LNCAP (cell line): ENCODE data around the gene CDH20.

Source experiments
- TF ChIP-seq, protein P1 (sequence below): fragments of 450-650 bp; IDR thresholded peaks from 2 replicates; pipeline ENCODE4 v1.5.1; 2017; ENCODE audit warnings: mild to moderate bottlenecking

The CDH20 gene

DNA sequence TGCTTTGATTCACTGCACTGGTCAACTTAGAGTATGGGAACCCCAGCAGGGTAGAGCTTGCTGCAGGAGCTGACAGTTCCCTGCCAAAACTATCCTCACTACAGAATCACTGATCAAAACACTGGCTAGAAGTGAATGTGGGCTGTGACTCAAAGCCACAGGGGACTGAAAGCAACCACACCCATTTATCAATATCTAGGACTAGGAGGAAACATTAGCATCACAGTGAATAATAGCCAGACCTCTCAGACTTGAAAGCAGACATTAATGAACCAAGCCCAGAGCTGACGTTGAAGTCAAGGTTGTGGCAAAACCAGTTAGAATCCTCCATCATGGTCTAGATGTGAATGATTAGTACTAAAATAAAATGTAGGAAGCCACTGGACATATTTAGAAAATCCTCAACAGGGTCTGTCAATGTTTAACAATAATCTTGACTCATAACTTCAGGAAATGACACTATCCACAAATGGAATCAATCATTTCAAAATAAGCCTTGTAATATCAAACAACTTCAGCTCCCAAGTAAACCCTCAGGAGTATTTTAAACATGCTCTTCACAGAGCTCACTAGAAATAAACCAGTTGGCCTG, 131.4 kb downstream of the CDH20 start:
- TF ChIP-seq, protein P1, sequence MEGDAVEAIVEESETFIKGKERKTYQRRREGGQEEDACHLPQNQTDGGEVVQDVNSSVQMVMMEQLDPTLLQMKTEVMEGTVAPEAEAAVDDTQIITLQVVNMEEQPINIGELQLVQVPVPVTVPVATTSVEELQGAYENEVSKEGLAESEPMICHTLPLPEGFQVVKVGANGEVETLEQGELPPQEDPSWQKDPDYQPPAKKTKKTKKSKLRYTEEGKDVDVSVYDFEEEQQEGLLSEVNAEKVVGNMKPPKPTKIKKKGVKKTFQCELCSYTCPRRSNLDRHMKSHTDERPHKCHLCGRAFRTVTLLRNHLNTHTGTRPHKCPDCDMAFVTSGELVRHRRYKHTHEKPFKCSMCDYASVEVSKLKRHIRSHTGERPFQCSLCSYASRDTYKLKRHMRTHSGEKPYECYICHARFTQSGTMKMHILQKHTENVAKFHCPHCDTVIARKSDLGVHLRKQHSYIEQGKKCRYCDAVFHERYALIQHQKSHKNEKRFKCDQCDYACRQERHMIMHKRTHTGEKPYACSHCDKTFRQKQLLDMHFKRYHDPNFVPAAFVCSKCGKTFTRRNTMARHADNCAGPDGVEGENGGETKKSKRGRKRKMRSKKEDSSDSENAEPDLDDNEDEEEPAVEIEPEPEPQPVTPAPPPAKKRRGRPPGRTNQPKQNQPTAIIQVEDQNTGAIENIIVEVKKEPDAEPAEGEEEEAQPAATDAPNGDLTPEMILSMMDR = no peak

DNA sequence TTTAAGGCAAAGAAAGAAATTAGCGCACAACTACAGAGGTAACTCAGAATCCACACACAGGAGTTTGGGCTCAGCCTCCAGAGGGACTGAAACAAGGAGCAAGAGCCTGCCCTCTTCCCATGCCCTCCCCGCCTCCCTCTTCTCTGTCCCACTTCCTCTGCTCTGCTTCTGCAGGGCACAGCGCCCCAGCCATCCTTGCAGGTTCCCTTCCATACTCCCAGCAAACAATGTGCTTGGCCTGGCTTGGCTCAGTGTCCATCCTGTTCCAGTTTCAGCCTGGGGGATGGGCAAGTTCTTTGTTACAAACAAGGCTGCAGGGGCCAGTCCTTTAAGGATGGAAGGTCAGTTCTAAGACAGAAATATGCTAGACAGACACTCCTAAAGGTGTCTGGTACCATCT, 133.5 kb downstream of the CDH20 start:
- TF ChIP-seq, protein P1 = no peak

DNA sequence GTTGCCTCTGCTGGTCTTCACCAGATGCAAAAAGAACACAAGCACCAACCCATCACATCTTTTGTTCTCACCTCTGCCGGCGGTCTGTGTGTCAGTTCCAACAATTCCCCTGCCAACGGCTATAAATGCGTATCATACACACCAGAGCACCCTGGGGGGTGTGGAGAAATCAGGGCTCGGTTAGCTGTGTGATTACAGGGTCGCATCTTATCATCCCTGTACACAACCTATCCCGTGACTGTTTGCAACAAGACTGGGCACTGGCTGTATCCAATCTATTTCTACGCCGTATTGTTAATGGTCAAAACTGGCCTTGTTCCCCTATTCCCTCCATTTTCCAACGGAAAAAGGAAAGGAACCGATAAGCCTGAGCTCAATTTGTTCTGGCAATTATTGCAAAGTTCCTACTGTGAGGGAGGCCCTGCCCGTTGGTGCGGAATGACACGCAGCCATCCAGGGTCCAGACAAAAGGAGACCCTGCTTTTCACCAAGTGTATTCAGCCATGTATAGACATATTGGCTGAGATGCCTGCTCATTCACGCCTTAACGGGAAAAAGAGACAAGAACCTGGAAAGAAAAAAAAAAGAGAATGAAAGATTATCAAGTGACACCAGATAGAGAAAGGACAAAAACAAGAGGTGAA, 136.9 kb downstream of the CDH20 start:
- TF ChIP-seq, protein P1 = no peak

DNA sequence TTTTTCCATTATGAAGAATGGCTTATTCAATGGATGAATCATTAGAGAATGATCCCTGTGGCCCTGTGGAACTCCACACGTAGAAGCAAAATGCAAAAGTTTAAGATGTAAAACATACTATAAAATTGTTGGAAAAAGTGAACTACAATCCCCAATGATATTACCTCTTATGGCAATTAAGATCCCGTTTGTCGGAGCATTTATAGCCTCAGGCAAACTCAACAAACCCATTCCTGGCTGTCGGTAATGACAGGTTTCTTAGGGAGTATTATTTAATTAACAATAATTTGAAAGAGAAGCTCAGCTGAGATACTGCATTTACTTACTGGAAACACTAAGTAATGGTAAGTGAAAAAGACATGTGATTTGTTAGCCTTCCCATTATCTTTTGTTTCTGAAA, 138.3 kb downstream of the CDH20 start:
- TF ChIP-seq, protein P1 = no peak

DNA sequence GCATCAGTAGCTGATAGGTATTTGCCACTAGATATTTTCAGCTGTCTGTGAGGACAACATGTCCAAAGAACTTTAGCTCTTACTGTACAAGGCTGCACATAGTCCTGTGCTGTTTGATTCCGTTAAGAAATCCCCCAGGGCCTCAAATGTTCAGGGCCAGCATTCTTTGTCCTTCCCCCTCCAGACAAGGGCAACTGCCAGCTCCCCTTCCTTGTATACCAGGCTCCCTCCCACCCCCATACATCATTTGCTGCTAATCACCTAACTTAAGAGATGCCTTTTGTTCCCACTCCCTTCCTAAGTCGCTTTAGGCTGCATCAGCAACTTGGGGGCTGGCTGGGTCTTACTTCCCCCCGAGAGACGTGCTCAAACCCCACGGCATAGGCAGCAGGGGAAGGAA, 138.7 kb downstream of the CDH20 start:
- TF ChIP-seq, protein P1 = no peak

DNA sequence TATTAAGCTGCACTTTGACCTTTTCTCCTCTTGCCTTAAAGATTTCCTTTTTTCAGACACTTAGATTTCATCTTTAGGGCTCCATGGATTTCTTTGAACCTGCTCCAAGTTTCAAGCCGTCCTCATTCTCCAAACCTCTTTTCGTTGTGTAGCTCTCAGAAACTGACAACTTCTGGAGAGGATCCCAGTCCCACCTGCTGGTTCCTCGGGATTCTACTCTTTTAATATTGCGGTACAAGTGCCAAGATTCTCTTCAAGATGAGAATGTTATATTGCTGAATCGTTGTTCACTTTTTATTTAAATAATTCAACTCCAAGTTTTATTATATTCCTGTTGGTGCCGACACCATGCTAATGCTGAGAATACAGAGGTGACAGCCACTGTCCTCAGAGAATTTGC, 141.1 kb downstream of the CDH20 start:
- TF ChIP-seq, protein P1 = no peak

DNA sequence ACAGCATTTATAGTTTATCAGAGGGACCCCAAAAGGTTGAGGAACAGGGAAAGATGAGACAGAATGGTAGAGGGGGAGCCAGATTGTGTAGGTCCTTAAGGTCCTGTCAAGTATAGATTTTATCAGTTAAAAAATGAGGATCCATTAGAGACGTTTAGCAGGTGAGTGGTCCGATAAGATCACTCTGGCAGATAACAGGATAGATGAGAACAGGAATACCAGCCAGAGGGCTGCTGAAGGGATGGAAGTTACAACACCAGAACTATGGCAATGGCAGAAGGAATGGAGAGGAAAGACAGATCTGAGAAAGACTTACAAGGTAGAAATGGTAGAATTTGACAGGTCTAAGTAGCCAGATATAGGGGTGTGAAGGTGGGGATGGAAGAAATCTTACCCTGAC, 141.7 kb downstream of the CDH20 start:
- TF ChIP-seq, protein P1 = no peak
